ENCODE measurements around the gene ZNF385B.

The ZNF385B gene

DNA sequence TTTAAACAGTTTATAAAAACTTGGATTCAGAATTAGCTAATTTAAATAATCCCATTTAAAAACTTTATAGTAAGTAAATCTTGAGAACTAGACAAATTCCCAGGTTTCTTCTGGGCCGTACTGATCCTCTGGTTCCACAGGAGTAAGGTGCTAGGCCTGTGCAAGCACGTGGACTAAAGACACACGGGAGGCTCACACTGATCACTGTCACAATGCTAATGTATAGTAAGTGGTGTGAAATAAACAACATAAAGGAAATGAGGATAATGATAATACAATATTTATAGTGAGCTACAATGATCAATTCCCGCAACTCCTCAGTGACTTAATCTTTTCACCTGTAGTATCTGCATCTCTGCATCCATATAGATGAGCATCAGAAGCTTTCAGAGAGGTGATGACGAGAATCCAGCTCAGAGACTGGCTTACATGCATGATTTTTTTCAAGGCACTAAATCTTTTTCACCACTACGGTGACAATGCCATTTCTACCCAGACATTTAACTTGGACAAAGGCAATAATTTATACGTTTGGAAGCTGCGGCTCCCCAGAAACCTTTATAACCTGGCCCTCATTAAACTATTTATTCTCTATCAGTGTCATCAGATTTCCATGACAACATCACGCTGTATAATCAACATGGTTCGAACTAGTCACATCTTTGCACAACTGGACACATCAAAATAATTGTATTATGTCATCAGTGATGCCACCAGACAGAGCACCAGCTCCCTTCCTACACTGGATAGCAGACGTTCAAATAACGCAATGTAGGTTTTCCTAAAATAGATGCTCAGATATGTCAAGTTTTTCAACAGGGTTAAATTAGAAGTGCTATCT is 196.2 kb downstream of the ZNF385B start:
- H3K4me3 ChIP-seq (ENCODE audit: low read depth, low read length), result no peak overlapping the region
- no peak for DNase-seq (ENCODE audit: low read depth)
- TF ChIP-seq, protein P1, sequence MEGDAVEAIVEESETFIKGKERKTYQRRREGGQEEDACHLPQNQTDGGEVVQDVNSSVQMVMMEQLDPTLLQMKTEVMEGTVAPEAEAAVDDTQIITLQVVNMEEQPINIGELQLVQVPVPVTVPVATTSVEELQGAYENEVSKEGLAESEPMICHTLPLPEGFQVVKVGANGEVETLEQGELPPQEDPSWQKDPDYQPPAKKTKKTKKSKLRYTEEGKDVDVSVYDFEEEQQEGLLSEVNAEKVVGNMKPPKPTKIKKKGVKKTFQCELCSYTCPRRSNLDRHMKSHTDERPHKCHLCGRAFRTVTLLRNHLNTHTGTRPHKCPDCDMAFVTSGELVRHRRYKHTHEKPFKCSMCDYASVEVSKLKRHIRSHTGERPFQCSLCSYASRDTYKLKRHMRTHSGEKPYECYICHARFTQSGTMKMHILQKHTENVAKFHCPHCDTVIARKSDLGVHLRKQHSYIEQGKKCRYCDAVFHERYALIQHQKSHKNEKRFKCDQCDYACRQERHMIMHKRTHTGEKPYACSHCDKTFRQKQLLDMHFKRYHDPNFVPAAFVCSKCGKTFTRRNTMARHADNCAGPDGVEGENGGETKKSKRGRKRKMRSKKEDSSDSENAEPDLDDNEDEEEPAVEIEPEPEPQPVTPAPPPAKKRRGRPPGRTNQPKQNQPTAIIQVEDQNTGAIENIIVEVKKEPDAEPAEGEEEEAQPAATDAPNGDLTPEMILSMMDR (IDR thresholded peaks at IDR 0.05; ENCODE audit: low read depth, low read length), result no peak
- TF ChIP-seq POLR2A (IDR thresholded peaks at IDR 0.05; ENCODE audit: extremely low read depth, insufficient read length), result no peak
- no peak for TF ChIP-seq MYC (IDR thresholded peaks at IDR 0.05; ENCODE audit: low read depth, low read length)
- TF ChIP-seq, protein P2, sequence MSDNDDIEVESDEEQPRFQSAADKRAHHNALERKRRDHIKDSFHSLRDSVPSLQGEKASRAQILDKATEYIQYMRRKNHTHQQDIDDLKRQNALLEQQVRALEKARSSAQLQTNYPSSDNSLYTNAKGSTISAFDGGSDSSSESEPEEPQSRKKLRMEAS (IDR thresholded peaks at IDR 0.05; ENCODE audit: low read depth, low read length), result no peak

DNA sequence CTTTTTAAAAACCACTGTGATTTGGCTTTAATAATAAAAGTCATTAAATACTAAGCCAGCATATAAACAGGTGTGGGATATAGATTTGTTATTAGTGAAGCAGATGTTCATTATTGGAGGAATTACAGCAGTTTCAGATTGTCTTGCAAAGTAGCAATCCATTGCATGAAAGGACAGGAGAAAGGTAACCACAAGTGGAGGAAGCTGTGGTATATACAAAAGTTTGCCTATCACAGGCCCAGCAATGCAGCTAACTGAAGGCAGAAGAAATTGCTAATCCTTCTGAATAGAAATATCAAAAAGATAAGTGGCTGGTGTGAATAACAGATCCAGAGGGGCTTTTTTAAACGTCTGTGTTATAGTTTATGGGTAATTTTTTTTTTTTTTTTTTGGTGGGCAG is 199.4 kb downstream of the ZNF385B start:
- no peak overlapping the region for H3K4me3 ChIP-seq (ENCODE audit: low read depth, low read length)
- TF ChIP-seq, protein P1 (IDR thresholded peaks at IDR 0.05; ENCODE audit: low read depth, low read length), result no peak
- TF ChIP-seq, protein P2 (IDR thresholded peaks at IDR 0.05; ENCODE audit: low read depth, low read length), result no peak
- no peak for TF ChIP-seq MYC (IDR thresholded peaks at IDR 0.05; ENCODE audit: low read depth, low read length)
- no peak for TF ChIP-seq POLR2A (IDR thresholded peaks at IDR 0.05; ENCODE audit: extremely low read depth, insufficient read length)
- DNase-seq (ENCODE audit: low read depth), result no peak

DNA sequence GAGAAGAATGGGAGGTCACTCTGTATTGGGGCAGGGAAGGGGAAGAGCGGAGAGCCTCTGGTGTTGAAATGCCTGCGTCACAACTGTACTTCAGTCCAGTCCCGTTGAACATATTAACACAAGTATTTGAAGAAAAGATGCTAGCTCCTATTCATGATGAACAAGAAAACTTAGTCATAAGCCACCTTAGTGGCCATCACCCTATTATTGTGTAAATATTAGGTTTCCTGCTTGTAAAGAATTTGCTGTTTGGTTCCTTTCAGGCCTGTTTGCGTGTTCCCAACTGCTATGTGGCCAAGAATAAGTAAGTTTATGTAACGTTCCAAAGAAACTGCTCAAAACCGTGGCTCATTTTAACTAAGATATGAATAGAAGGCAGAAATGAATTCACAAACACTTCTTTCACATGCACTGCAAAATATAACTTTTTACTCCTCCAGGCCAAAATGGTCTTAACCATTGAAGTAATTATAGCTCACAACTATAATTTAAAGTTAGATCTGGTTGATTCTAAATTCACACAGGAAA is 204.3 kb downstream of the ZNF385B start:
- no peak for DNase-seq (ENCODE audit: low read depth)

DNA sequence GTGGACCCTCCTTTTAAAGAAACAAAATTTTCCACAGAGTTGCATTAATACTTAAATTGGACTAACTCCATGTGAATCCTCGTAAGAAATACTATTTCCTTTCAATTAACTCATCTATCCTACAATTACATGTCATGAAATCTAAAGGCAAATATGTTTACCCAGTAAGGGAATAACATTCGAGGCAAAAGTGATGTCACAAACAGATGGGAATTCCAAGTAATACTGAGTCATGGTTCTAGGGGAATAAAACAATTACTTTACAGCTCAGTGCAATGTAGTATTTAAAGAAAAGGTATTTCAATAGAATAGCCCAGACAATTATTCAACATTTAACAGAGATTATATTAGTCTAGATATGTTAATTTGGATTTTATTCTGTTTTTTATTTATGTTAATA is 205.8 kb downstream of the ZNF385B start:
- no peak for DNase-seq (ENCODE audit: low read depth)
- H3K4me3 ChIP-seq (ENCODE audit: low read depth, low read length), result no peak overlapping the region
- TF ChIP-seq, protein P1 (IDR thresholded peaks at IDR 0.05; ENCODE audit: low read depth, low read length), result no peak
- no peak for TF ChIP-seq MYC (IDR thresholded peaks at IDR 0.05; ENCODE audit: low read depth, low read length)
- TF ChIP-seq, protein P2 (IDR thresholded peaks at IDR 0.05; ENCODE audit: low read depth, low read length), result no peak
- no peak for TF ChIP-seq POLR2A (IDR thresholded peaks at IDR 0.05; ENCODE audit: extremely low read depth, insufficient read length)

More for the DNA sequence above, 204.3 kb downstream of the ZNF385B start:
- TF ChIP-seq MYC (IDR thresholded peaks at IDR 0.05; ENCODE audit: low read depth, low read length) (no peak), POLR2A (IDR thresholded peaks at IDR 0.05; ENCODE audit: extremely low read depth, insufficient read length) (no peak)
- TF ChIP-seq, protein P2 (IDR thresholded peaks at IDR 0.05; ENCODE audit: low read depth, low read length), result no peak
- TF ChIP-seq, protein P1 (IDR thresholded peaks at IDR 0.05; ENCODE audit: low read depth, low read length), result no peak
- no peak overlapping the region for H3K4me3 ChIP-seq (ENCODE audit: low read depth, low read length)

DNA sequence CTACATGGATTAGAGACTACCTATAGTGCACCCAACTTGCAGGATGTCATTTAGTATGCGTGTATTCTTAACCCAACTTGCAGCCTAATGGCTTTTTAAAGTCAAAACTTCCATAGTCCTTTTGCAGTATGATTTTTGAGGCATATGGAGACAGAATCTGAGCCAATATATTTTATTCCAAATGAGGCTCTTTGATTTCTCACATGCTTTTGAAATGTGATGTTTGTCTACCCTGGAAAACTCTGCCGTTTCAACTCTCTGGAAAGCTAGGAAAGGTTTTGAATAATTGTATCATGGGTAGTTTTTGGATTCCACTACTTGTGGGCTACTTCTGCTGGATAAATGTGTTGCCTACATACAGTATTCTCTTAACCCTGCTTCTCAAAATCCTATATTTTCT is 206.6 kb downstream of the ZNF385B start:
- DNase-seq (ENCODE audit: low read depth), result no peak
- no peak overlapping the region for H3K4me3 ChIP-seq (ENCODE audit: low read depth, low read length)

More for the DNA sequence above, 206.6 kb downstream of the ZNF385B start:
- TF ChIP-seq MYC (IDR thresholded peaks at IDR 0.05; ENCODE audit: low read depth, low read length), result no peak
- TF ChIP-seq, protein P2 (IDR thresholded peaks at IDR 0.05; ENCODE audit: low read depth, low read length), result no peak
- no peak for TF ChIP-seq POLR2A (IDR thresholded peaks at IDR 0.05; ENCODE audit: extremely low read depth, insufficient read length)
- TF ChIP-seq, protein P1 (IDR thresholded peaks at IDR 0.05; ENCODE audit: low read depth, low read length), result no peak

Measured in NB4 (cell line).